Measurements from ENCODE around the gene ABCE1. TPM values are rescaled to one million over a fixed set of nuclear protein-coding genes. Genes with fewer than 3 reads are reported as not detected.

The ABCE1 gene
- total RNA-seq, 1 donor from 2014 or later: 144 TPM

DNA sequence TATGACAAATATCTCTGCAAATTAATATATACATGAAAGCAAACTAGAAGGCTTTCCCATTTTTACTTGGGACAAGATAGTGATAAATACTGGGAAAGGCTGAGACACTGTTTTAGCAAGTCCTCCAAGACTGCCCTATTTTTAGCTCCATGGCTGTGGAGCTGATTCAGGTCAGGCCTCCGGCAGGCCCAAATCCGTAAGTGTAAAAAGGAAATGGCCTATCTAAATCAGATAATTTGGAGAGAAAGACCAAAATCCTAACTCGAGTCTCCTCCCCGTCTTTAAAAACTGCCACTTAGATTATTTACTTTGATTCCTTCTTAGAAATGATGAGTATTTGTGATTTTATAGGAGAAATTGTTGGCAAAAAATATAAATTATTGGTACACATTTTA lies 79.4 kb downstream of the ABCE1 start:
- no peak for DNase-seq (ENCODE audit: low read depth)

DNA sequence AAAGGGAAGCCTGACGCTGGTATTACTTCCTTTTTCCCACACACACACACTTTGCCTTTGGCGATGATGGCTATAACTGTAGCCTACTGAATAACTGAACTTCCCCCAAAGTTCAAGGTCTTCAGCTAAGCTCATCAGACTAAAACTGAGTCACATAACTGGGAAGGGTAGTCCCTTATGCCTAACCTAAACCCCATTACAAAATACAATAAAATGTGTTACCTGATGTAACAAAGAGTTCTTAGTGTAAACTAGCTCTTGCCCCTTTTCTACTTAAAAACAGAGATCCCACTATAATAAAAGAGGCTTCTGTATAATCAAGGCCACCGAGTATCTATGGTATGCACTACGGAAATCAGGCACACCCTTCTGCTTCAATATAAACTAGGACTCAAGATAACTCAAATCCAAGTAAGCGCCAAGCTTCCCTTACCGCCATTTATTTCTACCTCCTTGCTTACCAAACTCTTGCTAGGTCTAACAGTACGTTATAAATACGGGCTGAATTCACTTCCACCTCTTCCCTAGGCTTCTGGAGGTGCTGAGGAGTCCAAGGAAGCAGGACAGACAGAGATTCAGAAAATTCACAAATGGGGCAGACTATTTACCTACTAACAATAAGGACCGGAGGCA lies 79.9 kb downstream of the ABCE1 start:
- DNase-seq (ENCODE audit: low read depth): peak; percentile 60

DNA sequence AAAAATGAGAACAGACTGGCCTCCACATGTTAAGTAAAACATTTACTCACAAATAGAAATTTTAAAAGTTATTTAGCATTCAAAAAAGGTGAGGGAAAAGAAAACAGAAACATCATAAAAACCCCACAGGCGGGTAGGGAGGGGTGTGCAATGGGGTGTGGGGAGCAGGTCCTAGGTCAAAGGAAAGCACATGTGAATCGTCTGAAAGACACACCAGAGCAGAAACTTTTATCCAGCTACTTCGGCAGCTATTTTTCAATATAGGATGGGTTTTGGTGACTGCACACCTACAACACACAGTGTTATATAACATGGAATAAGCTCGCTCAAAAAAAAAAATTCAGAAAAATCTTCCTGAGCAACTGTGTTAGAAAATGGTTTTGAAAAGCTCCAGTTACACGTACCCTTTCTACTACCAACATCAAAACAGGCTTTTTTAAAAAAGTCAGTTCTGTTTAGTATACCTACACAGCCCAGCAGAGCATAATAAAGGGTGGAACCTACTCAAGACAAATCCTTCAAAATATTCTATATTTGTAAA lies 80.7 kb downstream of the ABCE1 start:
- DNase-seq (ENCODE audit: low read depth): no peak

Other genes starting within 250 kb of the ABCE1 start
- 32.5 and 37.0 TPM in 2 replicates for gene ANAPC10, start 115 bp upstream of the ABCE1 start, total RNA-seq
- gene OTUD4, start 82.3 kb downstream of the ABCE1 start, total RNA-seq: 28.5 and 48.2 TPM in 2 replicates